GM19035 (cell line): ENCODE data around the gene TMEM233.
A peak's percentile ranks its signal among the peaks of the same experiment; 100 is the strongest.

Experiments
- ATAC-seq: cut with Tn5 transposase; IDR thresholded peaks from one replicate; pipeline ENCODE4 v1.9.1; 2021; ENCODE audit not compliant: unreplicated experiment

Gene TMEM233

GRCh38 chr12:119593578-119594398, at the start of gene TMEM233:
Gene TMEM233, plus strand, starts transcription at chr12:119593774. Its CDS starts 75 bp downstream, at chr12:119593849.
- ATAC-seq, result no peak

DNA sequence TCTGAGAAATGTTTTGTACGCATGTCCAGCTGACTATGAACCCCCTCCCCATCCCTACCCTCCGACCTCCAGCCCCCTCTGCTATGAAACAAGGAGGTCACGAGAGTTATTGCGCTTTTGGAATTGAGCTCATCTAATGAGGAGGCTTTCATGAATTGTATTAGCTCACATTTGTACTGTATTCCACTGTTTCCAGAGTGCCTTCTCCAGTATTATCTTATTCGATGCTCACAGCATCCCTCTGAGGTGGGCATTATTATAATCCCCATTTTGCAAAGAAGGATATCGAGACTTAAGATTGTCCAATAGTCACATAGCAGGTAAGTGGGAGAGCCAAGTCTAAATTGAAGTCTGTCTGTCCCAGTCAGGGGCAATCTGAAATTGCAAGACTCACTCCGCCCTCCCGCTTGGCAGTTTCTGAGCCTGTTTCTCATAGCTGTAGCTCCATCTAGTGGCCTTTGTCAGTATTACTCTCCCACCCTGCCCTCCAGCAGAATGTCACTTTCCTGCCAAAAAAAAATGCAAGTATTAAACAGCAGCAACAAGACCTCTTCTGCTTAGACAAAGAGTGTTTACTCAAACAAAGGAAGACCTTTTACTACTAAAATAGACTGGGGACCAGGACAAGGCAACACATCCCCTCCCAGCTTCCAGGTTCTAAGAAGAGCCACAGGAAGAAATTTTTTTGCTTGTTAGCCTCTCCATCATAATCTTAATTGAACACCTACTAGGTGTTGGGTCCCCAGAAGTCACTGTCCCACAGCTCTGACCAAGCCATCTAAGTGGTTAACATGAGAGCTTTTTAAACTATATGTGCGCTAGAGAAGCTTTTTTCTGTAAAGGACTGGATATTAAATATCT, 48.6 kb upstream of the TMEM233 start:
- peak; percentile 59 for ATAC-seq

- ATAC-seq, result no peak
Measured at GRCh38 chr12:119546340-119546739, 47.2 kb upstream of the TMEM233 start.

- no peak for ATAC-seq
Measured at GRCh38 chr12:119547001-119547400, 46.6 kb upstream of the TMEM233 start.

- no peak for ATAC-seq
Measured at GRCh38 chr12:119556854-119557253, 36.7 kb upstream of the TMEM233 start.

DNA sequence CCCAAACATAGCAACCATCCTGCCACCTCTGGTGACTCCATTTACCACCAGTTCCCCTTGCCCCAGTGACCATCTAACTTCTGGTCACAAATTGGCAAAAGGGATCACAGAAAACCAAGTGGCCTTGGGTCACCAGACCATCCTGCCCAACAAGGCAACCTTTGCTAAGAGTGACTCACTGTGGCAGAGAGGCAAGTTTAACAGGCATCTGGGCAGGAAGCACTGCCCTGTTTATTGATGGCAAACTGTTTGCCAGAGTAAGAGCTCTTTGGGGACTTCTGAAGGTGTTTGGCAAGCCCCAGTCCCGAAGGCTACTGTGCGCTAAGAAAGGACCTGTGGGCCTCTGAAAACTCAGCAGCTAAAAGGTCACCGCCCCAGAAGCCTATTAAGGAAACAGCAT, 28.2 kb upstream of the TMEM233 start:
- ATAC-seq, result no peak

- ATAC-seq, result no peak
Measured at GRCh38 chr12:119570771-119571170, 22.8 kb upstream of the TMEM233 start.

DNA sequence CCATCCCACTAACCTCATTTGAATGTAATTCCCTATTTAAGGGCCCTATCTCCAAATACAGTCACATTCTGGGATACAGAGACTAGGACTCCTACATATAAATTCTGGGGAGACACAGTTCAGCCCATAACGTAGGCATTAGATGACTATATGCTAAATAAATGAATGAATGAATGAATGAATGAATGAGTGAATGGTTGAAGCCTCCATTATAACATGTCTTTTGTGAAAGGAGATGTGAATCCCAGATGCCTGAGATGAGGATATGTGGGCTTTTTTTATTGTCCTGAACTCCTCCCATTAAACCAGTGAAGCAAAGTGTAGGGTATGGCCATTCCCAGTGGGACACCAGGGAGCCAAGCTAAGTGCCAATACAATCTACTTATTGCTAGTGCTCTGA, 20.5 kb upstream of the TMEM233 start:
- no peak for ATAC-seq

DNA sequence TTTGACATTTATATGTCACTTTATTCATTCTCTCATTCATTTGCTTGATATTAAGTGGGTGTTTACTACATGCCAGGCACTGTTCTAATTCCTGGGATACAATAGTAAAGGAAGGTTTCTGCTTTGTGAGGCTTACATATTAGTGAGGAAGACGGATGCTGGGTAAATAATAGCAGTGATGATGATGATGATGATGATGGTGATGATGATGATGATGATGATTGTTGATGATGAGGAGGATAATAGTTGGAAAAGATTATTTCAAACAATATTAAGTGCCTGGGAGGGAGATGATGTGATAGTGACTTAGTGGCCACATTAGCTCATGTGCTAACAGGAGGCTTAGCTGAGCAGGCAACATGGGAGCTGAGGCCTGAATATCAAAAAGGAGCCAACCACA, 19.3 kb upstream of the TMEM233 start:
- no peak for ATAC-seq

DNA sequence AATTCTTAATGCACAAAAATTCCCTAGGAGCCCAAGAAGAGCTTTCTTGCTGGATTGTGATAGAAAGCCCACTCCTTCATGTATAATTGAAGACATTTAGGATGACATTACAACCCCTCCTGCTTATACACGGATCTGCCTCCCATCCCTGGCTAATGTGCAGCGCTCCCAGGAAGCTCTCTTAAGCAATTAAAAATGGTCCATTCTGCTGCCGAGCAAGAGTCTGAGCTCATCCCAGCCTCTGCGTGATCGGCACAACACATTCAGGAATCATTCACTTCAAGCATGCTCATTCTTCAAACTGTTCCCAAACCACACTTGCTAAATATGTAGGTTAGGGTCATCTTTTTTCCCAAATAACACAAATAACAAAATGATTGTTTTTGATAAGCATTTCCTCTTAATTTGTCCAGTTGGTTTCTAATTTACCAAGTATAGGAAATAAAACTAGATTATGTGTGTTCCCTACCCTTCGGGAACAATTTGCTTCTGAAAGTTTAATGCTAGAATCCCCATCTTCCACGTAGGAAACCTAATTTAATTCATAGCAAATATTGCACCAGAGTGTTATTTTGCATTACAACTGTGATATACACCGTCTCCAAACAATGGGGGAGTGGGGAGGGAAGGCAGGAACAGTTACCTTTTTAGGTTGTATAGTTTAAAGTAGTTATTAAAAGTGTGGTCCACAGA, 17.3 kb upstream of the TMEM233 start:
- no peak for ATAC-seq

DNA sequence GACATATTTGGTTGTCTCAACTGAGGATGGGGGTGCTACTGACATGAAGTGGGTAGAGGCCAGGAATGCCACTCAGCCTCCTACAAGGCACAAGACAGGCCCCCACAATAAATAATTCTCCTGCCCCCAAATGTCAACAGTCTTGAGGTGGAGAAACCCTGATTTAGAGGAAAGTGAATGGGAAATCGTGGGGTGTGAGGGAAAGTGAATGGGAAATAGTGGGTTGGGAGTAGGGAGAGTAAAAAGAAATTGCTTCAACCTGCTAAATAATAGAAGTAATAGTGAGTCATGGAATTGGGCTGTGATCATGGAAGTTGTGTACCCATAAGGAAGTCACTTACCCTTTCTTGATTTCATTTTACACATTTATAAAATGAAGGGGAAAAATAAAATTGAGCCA, 16.7 kb upstream of the TMEM233 start:
- no peak for ATAC-seq

GRCh38 chr12:119578112-119578511, 15.5 kb upstream of the TMEM233 start:
- ATAC-seq, result no peak

DNA sequence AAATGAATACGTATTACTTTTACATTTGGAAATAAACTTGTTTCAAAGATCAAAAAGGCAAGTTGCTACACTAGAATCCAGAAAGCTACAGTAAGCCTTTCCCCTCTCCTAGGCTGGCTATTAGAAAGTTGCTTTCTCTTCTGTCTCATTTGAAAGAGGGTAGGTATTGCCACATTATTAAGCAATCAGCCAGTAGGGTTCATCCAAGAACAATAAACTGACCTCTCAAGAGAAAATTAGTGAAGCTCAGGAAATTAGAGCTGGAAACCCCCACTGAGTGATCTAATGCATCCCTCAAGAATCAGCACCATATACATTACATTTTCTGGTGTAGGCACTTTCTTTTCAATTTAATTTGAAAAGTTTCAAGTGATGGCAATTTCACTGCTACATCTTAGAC, 4.5 kb upstream of the TMEM233 start:
- ATAC-seq, result no peak

- no peak for ATAC-seq
Measured at GRCh38 chr12:119589634-119590033, 3.9 kb upstream of the TMEM233 start.

DNA sequence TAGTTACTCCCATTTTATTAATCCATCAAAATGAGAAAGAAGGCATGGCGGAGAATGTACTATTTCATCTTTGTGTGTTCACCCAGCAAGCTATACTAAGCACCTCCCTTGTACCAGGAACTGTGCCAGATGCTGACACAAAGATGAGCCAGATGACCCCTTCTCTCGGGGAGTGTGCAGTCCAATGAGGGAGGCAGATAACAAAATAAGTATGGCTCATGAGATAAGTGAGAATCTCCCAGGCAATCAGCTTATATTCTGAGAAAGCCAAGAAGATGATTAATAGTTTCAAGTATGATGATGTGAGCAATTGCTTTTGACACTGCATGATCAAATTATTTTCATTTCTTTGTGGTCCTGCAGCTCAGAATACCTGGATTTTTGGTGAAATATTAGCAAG, 1.3 kb upstream of the TMEM233 start:
- no peak for ATAC-seq

DNA sequence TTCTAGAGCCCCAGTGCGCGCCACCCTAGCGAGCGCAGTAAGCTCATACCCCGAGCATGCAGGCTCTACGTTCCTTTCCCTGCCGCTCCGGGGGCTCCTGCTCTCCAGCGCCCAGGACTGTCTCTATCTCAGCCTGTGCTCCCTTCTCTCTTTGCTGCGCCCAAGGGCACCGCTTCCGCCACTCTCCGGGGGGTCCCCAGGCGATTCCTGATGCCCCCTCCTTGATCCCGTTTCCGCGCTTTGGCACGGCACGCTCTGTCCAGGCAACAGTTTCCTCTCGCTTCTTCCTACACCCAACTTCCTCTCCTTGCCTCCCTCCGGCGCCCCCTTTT, 791 bp downstream of the TMEM233 start:
- ATAC-seq, result no peak

DNA sequence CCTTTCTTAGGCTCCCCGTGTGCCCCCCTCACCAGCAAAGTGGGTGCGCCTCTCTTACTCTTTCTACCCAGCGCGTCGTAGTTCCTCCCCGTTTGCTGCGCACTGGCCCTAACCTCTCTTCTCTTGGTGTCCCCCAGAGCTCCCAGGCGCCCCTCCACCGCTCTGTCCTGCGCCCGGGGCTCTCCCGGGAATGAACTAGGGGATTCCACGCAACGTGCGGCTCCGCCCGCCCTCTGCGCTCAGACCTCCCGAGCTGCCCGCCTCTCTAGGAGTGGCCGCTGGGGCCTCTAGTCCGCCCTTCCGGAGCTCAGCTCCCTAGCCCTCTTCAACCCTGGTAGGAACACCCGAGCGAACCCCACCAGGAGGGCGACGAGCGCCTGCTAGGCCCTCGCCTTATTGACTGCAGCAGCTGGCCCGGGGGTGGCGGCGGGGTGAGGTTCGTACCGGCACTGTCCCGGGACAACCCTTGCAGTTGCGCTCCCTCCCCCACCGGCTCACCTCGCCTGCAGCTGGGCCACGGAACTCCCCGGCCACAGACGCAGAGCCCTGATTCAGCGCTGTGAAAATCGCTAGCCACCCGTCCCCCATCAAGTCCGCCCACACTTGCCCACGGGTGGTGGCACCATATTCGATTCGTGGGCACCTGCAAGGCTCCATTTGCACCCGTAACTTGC, 1.3 kb downstream of the TMEM233 start:
- no peak for ATAC-seq

DNA sequence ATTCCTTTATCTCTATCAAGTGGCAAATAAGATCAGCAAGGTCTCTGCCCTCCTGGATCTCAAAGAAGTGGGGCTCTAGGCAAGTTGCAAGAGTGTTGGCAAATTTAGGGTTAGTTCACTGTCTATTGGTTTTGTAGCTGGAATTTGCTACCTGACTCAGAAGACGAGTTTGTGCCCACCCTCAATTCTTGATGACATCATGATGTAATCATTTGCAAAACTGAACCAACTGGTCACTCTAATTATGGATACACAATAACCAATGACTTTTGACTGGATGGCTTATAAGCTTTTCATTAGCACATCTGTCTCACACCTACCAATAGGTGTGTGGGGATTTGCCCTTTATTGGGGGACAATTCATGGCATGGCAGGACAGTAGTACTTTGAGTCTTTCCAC, 4.6 kb downstream of the TMEM233 start:
- ATAC-seq, result no peak

DNA sequence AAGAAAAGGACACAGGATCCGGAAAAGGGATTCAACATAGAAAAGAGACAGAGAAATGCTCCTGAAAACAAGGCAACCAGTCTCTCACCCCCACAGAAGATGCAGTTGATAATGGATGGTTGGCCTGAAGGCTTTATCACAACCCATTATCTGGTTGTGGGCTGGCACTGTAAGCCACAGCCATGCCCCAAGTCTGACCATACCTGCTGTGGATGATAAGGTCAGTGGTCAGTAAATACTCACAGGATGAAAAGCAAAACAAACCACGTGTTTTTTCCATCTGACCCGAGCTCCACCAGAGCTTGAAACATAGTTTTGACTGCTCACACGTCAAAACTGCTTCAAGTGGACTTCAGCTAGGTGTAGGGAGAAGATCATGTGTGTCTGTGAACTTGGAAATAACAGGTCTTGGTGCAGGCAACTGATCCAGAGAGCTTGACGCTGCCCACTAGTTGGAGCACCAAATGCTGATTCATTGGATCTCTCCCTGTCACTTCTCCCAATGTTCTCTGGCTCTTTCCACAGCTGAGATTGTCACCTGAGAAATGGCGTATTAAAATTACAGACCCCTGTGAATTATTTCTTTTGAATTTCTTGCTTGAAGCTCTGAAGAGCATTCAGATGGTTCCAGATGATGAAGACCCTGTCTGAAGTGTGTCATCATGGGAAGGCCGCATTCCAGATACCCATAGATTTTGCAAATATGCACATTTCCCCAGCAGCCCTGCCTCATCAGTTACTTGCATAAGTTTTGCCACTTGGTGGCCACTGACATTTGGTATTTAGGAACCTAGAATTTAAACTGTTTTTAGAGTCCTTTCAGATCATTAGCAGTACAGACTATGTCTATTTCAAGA, 8.5 kb downstream of the TMEM233 start:
- no peak for ATAC-seq

GRCh38 chr12:119602734-119603094, 9.1 kb downstream of the TMEM233 start:
- ATAC-seq, result no peak
